Astrocyte of the cerebellum (primary cell): ENCODE data around the gene TNIP3.

Source experiments
- DNase-seq: peaks from one replicate; pipeline ENCODE4 v3.0.0-alpha.2; 2011; ENCODE audit warnings: low read depth
- H3K4me3 ChIP-seq: 2 replicates; pipeline ENCODE4 v1.5.1; 2011; ENCODE audit warnings: mild to moderate bottlenecking, low read depth, low read length, moderate library complexity
- in situ Hi-C: cut with HindIII; loops from 2 replicates; pipeline ENCODE4 v1.10.0; 2017; ENCODE audit warnings: low sequenced_read_pairs
- TF ChIP-seq, protein P1 (sequence below): IDR thresholded peaks from 2 replicates; pipeline ENCODE4 v1.5.1; 2012; ENCODE audit warnings: low read length, low read depth, moderate library complexity, mild to moderate bottlenecking; ENCODE audit errors: missing control alignments

TNIP3 gene

DNA sequence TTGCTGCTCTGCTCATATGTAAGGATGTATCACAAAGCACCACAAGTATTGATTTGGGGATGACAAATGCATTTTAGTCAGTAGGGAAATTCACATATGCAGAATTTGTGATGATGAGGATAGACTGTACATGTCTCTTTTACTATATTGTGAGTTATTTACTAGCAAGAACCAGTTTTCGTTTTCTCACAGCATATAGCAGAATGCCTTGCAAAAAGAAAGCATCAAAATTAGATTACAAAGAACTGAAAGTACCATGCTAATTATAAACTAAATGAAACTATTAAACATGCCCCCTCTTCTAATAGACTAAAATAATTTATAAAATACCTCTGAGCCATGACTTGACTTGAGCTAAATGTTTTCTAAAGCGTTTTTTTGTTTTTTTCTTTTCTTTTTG lies 20.1 kb downstream of the TNIP3 start:
- TF ChIP-seq, protein P1, sequence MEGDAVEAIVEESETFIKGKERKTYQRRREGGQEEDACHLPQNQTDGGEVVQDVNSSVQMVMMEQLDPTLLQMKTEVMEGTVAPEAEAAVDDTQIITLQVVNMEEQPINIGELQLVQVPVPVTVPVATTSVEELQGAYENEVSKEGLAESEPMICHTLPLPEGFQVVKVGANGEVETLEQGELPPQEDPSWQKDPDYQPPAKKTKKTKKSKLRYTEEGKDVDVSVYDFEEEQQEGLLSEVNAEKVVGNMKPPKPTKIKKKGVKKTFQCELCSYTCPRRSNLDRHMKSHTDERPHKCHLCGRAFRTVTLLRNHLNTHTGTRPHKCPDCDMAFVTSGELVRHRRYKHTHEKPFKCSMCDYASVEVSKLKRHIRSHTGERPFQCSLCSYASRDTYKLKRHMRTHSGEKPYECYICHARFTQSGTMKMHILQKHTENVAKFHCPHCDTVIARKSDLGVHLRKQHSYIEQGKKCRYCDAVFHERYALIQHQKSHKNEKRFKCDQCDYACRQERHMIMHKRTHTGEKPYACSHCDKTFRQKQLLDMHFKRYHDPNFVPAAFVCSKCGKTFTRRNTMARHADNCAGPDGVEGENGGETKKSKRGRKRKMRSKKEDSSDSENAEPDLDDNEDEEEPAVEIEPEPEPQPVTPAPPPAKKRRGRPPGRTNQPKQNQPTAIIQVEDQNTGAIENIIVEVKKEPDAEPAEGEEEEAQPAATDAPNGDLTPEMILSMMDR, result no peak
- DNase-seq, result no peak
- in situ Hi-C loops, result no loop called here
- H3K4me3 ChIP-seq, result no peak overlapping the region

DNA sequence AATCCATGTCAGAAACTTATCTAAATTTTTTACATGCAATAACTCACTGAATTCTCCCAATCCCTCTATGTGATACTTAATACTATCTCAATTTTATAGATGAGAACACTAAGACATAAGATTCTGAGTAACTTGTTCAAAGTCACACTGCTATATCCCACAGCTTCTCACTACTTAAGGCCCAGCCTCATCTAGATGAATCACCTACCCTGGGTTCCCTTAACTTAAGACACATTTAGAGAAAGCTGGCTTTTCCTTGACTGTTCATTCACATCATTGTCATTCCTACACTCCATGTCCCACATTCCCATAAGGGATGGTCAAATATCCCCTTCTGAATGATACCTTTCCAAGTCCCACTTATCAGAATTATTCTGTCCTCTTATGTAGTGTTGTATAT lies 21.0 kb downstream of the TNIP3 start:
- in situ Hi-C loops, result no loop called here
- TF ChIP-seq, protein P1, result no peak
- H3K4me3 ChIP-seq, result no peak overlapping the region
- DNase-seq, result no peak

DNA sequence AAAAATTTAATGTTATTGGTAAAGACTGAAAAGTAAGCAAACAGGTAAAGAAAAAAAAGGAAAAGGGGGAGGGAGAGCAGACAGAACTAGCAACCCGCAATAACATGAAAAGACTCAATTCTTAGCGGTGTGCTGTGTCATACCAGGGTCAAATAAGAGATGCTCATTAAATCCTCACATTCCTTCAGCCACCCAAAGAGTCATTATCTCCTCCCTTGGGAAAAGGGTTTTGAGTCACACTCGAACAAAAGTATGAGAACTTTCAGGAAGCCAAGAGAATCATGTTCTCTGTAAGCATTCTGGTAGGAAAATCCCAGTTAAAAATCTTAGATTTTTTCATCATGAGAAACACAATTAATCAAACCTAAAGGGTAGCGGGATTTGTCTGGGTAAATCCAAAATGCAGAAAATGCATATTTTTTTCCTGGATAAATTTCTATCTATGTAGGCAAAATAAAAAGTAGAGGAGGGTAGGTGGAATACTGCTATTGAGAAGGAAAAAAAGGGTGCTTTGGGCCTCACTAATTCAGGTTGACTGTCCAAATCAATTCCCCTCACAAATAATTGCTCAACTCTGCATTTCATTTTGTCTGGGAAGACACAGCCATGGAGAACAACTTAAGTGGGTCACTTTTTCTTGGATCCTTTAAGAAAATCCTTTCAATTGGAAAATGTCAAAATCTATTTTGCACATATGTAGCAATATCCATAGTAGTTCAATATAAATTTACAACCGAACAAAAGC lies 23.2 kb downstream of the TNIP3 start:
- TF ChIP-seq, protein P1, result no peak
- in situ Hi-C loops, result no loop called here
- DNase-seq, result peak; percentile 29
- no peak overlapping the region for H3K4me3 ChIP-seq

- no peak overlapping the region for H3K4me3 ChIP-seq
- TF ChIP-seq, protein P1, result no peak
- in situ Hi-C loops, result no loop called here
- DNase-seq, result peak; percentile 22
Measured at GRCh38 chr4:121139533-121140222, 24.4 kb downstream of the TNIP3 start.

DNA sequence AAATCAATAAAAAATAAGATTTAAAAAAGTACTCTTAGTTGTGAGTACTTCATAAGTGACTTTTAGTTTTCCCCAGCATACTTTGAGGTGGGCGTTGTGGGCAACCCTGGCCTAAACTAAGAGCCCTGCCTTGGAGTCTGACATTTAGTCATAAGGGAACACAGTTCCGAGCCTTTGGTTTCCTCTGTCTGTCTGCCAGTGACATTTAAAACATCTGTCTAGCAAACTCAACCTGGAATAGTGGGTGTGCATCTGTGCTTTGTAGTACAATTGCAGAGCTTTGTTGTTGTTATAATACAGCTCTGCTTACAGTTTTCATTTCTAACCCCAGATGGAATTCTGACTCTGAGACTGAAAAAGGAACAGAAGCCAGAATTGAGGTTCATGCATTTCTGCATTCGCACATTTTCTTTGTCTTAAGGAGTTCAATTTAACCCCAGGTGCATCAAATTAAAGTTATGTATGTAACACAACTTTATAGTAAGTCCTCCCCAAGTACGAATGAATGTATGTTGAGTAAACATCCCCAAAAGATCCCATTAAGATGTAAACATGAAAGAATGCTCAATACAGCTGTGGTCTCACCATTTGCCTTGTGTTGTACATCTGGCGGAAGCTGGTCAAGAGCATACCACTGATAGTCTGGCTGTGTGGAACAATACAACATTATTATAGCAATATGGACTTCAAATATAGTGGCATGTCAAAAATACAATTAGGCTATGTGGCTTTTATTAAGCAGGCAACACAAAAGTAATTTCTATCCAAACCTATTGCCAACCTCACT lies 25.9 kb downstream of the TNIP3 start:
- in situ Hi-C loops, result no loop called here
- TF ChIP-seq, protein P1, result no peak
- no peak for DNase-seq
- no peak overlapping the region for H3K4me3 ChIP-seq

GRCh38 chr4:121130326-121130660 lies 33.8 kb downstream of the TNIP3 start:
- in situ Hi-C loops, result no loop called here
- DNase-seq, result no peak
- H3K4me3 ChIP-seq, result no peak overlapping the region
- TF ChIP-seq, protein P1, result no peak
